HG03460 (cell line): ENCODE results near the gene BZW2.

Experiments
- ATAC-seq: cut with Tn5 transposase; IDR thresholded peaks from one replicate; pipeline ENCODE4 v1.9.1; 2021; ENCODE audit not compliant: unreplicated experiment

The BZW2 gene

GRCh38 chr7:16745645-16746044 is 99.7 kb downstream of the BZW2 start:
- ATAC-seq = no peak

GRCh38 chr7:16747102-16747501 is 101.1 kb downstream of the BZW2 start:
- ATAC-seq = no peak

GRCh38 chr7:16753102-16753931 is 107.3 kb downstream of the BZW2 start, which contains the start of gene TSPAN13:
Gene TSPAN13 (plus strand): TSS chr7:16753755. CDS start chr7:16753968, 213 bp downstream.
- ATAC-seq = no peak

GRCh38 chr7:16753932-16754855 is 108.2 kb downstream of the BZW2 start:
- ATAC-seq = no peak

GRCh38 chr7:16754856-16755317 is 108.9 kb downstream of the BZW2 start:
- no peak for ATAC-seq

- no peak for ATAC-seq
Observed at GRCh38 chr7:16755397-16755796, 109.4 kb downstream of the BZW2 start.
